NOMO-1 treated with dmso at 0.1 percent for 144 hours (cell line): ENCODE measurements around the gene SNX8.
"Not testable (repeated sequence)": the region's sequence is repeated elsewhere in the genome, so short reads cannot be mapped to it uniquely, and the experiment has no call there.

Experiments
- DNase-seq: peaks from one replicate; lab custom pipeline; 2025; ENCODE audit not compliant: unreplicated experiment; lab: John Stamatoyannopoulos, UW

SNX8 gene

GRCh38 chr7:2314209-2314955 lies at the start of gene SNX8:
Gene SNX8, minus strand, starts transcription at chr7:2314441. Its CDS starts 20 bp downstream, at chr7:2314421.
- peak; percentile 77 for DNase-seq

GRCh38 chr7:2362385-2363088 lies 48.3 kb upstream of the SNX8 start:
- DNase-seq, result no peak

DNA sequence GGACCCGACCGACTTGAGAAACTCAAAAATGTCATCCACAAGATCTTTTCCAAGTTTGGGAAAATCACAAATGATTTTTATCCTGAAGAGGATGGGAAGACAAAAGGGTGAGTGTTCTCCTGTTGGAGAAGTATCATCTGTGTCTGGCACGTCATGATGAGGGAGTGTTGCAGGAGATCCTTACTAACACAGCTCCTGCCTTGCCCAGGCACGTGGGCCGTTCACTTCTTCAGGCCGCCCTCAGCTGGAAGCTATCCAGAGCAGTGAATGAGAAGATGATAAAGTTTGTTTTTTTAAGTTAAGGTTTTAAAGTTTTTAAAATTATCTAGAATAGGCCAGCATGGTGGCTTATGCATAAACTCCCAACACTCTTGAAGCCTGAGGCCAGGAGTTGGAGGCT lies 46.6 kb upstream of the SNX8 start:
- no peak for DNase-seq

- no peak for DNase-seq
Observed at GRCh38 chr7:2359610-2360009, 45.4 kb upstream of the SNX8 start.

- DNase-seq, result no peak
Observed at GRCh38 chr7:2358968-2359527, 44.8 kb upstream of the SNX8 start.

DNA sequence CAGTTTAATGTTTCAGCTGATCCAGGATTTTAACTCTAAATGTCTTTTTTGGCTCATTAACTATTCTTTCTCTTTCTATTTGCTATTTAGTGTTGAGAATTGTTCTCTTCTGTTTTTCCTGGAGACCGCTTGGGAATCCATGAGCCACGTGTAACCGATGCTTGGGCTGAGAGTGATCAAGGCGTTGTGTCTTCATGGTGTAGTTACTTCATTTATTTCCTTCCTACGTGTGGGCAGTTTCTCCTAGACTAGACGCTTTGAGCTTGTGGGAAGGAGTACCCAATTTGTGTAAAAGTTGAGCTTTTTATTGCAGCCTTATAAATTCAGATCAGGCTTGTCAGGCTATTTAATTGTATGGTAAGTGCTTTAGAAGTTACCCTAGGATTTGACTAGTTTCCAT lies 43.3 kb upstream of the SNX8 start:
- DNase-seq, result no peak

DNA sequence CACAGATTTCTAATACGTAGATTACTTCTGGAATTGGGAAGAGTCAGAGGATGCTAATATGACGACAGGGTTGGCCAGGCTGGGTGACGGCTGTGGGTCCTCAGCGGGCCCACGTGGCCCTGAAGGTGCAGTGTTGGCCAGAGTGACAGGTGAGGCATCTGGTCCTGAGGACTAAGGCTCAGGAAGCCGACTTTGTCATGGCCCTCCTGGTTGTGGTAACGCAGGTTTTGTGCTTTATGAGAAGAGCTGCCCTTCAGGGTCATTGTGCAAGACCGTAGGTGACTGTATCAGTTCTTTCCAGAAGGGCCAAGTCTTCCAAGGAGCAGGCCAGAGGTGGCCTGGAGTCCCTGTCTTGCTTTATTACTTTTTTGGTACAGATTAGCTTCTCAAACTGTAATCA lies 42.9 kb upstream of the SNX8 start:
- DNase-seq, result no peak

DNA sequence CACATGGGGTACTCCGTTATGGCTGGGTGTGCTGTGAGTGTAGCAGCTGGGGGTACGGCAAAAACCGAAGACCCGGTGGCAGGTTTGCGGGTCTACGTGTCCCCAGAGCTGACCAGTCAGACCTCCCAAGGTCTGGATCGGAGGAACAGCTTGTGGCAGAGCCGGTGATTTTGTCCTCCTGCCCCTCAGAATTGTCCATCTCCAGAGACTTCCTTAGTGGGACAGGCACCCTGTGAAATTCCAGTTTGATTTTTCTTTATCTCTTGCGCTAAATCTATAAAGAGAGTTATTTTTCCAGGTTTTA lies 41.4 kb upstream of the SNX8 start:
- DNase-seq, result no peak

DNA sequence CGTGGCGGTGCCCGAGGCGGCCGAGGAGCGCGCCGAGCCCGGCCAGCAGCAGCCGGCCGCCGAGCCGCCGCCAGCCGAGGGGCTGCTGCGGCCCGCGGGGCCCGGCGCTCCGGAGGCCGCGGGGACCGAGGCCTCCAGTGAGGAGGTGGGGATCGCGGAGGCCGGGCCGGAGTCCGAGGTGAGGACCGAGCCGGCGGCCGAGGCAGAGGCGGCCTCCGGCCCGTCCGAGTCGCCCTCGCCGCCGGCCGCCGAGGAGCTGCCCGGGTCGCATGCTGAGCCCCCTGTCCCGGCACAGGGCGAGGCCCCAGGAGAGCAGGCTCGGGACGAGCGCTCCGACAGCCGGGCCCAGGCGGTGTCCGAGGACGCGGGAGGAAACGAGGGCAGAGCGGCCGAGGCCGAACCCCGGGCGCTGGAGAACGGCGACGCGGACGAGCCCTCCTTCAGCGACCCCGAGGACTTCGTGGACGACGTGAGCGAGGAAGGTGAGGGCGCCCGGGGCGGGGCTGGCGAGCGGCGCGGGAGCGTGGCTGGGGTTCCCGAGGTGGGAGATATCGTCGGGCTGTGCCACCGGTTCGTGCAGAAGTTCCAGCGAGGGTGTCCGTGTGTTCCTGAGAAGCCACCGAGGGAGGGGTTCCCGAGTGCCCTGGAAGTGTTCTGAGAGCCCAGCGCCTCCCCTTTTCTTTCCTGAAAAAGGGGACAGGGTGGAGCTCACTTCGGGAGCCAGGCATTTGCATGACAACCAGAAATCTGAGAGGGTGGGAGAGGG lies 40.9 kb upstream of the SNX8 start:
- DNase-seq, result no peak

DNA sequence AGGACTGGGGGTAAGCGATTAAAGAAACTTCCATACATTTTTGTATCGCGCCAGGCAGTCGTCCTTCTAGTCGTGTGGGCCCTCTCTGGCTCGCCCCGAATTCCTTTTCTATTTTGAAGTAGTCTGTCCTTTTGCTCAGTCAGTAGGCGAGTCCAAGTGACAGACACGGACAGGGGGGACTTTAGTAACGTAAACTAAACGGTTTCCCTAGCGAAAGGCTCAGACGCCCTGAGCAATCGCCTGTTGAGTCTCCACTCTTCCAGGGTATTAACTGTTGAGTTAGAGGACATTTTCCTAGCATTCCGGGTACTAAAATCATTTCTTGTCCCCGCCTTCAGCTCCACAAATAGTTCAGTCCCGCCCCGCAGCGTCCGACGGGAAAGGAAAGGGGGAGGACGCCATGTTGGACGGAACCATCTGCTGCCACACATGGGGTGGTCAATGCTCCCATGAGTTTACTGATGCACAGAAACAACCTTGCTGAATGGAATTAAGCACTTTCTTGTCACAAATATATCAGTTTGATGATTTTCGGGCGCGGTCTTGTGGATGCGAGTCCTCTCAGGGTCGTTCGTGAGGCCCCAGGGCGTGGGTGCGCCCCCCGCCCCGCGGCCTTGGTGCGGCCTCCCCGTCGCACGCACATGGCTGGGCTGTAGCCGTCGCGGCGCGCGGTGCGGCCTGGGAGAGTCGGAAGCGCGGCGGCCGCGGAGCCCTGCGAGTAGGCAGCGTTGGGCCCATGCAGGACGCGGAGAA lies 40.1 kb upstream of the SNX8 start, which contains the start of gene EIF3B:
EIF3B (plus strand) TSS at position 642 of the 753 bp plus-strand sequence; CDS start at position 737, 95 bp downstream.
- peak; percentile 73 for DNase-seq

- DNase-seq, result peak; percentile 66
Observed at GRCh38 chr7:2353936-2354185, 39.6 kb upstream of the SNX8 start.

DNA sequence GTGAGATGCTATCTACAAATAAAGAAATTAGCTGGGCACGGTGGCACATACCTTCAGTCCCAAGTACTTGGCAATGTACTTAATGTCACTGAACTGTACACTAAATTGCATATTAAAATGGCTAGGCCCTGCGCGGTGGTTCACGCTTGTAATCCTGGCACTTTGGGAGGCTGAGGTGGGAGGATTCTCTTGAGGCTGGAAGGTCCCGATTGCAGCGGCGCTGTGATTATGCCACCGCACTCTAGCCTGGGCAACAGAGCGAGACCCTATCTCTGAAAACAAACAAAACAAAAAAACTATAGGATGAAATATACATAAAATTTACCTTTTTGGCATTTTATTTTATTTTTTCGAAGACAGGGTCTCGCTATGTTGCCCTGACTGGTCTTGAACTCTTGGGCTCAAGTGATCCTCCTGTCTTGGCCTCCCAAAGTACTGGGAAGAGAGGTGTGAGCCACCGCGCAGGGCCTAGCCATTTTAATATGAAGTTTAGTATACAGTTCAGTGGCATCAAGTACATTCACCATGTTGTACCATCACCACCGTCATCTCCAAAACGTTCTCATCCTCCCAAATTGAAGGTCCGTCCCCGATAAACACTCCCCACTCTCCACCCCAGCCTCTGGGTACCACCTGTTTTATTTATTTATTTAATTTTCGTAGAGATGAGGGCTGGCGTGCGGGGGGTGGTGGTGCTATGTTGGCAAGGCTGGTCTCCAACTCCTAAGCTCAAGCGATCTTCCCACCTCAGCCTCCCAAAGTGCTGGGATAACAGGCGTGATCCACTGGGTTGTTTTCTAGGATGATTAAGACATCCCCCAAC lies 39.1 kb upstream of the SNX8 start:
- DNase-seq, result no peak

- no peak for DNase-seq
Observed at GRCh38 chr7:2350861-2351260, 36.6 kb upstream of the SNX8 start.

- DNase-seq, result no peak
Observed at GRCh38 chr7:2350055-2350454, 35.8 kb upstream of the SNX8 start.

DNA sequence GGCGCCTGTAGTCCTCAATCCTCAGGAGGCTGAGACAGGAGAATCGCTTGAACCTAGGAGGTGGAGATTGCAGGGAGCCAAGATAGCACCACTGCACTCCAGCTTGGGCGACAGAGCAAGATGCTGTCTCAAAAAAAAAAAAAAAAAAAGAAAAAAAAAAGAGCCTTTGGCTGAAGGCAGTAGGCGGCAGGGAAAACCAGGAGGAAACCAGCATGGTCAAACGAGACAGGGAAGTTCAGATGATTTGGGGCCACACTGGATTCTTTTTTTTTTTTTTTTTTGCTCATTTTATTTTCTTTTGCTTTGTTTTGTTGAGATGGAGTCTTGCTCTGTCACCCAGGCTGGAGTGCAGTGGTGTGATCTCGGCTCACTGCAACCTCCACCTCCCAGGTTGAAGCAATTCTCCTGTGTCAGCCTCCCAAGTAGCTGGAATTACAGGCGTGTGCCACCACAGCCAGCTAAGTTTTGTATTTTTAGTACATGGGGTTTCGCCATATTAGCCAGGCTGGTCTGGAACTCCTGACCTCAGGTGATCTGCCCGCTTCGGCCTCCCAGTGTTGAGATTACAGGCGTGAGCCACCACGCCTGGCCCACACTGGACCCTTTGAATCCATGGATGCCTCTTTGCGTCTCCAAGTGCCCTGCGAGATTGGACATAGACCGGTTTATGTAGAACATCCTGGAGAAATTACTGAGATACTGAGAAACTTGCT lies 33.3 kb upstream of the SNX8 start:
- DNase-seq, result not testable (repeated sequence)

- DNase-seq, result no peak
Observed at GRCh38 chr7:2336626-2337299, 22.5 kb upstream of the SNX8 start.

GRCh38 chr7:2332606-2333231 lies 18.5 kb upstream of the SNX8 start:
- not testable (repeated sequence) for DNase-seq

GRCh38 chr7:2331707-2332106 lies 17.5 kb upstream of the SNX8 start:
- no peak for DNase-seq

GRCh38 chr7:2330493-2330892 lies 16.3 kb upstream of the SNX8 start:
- DNase-seq, result no peak
